HG02642 (cell line): ENCODE results near the gene AP1M2.

Experiments used
- ATAC-seq: cut with Tn5 transposase; IDR thresholded peaks from one replicate; pipeline ENCODE4 v1.9.1; 2021; ENCODE audit warnings: mild to moderate bottlenecking; ENCODE audit not compliant: unreplicated experiment, poor library complexity

AP1M2 gene

GRCh38 chr19:10587022-10587838, at the start of gene AP1M2:
Gene AP1M2 (minus strand): TSS chr19:10587312. CDS start chr19:10587231, 81 bp downstream.
- no peak for ATAC-seq

DNA sequence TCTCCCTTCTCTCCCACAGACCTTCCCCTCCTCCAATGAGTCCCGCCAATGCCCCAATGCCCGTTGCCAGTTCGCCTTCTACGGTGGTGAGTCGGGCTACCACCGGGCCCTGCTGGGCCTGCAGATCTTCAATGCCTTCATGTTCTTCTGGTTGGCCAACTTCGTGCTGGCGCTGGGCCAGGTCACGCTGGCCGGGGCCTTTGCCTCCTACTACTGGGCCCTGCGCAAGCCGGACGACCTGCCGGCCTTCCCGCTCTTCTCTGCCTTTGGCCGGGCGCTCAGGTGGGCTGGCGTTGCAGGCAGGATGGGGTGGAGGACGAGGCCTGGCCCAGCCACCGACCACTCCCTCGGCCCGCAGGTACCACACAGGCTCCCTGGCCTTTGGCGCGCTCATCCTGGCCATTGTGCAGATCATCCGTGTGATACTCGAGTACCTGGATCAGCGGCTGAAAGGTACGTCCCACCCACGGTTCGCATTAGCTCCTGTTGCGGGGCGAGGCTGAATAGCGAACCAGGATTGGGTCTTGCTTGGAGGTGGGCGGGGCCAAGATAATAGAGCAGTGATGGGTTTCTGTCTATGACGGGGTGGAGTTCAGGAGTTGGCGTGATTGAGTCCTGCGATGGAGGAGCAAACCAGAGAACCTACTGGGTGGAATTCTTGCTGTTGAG, 49.3 kb upstream of the AP1M2 start:
- ATAC-seq: no peak

DNA sequence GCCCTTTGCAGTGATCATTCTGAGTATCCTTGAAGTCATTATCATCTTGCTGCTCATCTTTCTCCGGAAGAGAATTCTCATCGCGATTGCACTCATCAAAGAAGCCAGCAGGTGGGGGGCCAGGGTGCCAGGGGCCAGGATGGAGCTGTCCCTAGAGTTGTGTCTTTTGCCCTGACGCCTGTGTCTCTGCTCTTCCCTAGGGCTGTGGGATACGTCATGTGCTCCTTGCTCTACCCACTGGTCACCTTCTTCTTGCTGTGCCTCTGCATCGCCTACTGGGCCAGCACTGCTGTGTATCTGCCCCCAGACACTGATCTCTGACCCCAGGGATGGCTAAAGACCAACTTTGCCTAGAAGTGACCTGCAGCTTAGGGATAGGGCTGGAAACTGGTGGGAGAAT, 47.9 kb upstream of the AP1M2 start:
- no peak for ATAC-seq

DNA sequence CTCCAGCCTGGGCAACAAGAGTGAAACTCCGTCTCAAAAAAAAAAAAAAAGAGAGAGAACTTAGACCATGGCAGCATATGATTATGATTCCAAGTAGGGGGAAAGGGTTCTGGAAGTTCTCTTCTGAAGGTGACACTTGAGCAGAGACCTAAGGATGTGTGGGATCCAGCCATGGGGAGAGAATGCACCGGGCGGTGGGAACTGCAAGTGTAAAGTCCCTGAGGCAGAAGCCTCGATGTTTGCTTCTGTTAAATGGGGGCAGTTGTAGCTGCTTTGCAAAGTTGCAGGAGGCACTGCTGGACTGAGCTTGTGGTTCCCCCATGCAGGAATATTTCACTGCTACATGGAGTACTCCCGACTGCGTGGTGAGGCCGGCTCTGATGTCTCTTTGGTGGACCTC, 47.3 kb upstream of the AP1M2 start:
- ATAC-seq: no peak

DNA sequence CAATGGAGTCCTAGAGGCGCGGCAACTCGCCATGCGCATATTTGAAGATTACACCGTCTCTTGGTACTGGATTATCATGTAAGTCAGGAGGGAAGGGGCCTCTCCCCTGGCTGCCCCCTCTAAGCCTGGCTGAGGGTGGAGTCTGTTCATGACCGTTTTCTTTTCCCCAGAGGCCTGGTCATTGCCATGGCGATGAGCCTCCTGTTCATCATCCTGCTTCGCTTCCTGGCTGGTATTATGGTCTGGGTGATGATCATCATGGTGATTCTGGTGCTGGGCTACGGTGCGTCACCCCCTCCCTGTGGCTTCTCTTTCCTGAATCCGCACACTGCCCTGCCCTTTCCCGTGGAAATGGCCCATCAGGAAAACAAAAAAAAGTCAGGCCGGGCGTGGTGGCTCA, 44.8 kb upstream of the AP1M2 start:
- no peak for ATAC-seq

DNA sequence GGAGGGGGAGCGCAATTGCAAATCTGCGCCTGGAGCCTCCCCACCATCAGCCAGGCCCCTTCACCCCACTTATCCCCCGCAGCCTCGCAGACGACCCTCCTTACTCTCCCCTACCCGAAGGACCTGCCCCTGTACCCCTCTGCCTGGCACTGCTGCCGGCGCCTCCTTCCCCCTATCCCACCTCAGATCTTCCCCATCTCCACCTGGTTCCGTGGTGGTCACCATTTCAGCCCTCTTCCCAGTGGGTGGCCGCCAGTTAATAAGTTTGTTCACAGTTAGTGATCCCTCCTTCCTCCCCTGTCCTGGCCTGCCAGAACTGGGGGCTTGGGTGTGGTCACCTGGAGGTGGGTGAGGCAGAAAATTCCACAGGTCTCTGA, 38.6 kb upstream of the AP1M2 start:
- no peak for ATAC-seq

GRCh38 chr19:10625003-10625761, 38.1 kb upstream of the AP1M2 start, which contains the start of gene SLC44A2:
Gene SLC44A2 (plus strand): TSS chr19:10625553. CDS start chr19:10625634, 81 bp downstream.
- no peak for ATAC-seq

- ATAC-seq: no peak
Measured at GRCh38 chr19:10624585-10624984, 37.5 kb upstream of the AP1M2 start.

- no peak for ATAC-seq
Measured at GRCh38 chr19:10621966-10622365, 34.9 kb upstream of the AP1M2 start.

DNA sequence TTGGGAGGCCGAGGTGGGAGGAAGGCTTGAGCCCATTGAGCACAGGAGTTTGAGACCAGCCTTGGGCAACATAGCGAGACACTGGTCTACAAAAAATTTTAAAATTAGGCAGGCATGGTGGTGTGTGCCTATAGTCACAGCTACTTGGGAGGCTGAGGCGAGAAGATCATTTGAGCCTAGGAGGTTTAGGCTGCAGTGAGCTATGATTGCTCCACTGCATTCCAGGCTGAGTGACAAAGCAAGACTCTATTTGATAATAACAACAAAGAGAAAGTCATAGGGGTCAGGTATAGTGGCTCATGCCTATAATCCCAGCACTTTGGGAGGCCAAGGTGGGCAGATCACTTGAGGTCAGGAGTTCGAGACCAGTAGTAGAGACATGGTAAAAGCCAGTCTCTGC, 33.7 kb upstream of the AP1M2 start:
- ATAC-seq: no peak

- no peak for ATAC-seq
Measured at GRCh38 chr19:10618846-10619245, 31.7 kb upstream of the AP1M2 start.

DNA sequence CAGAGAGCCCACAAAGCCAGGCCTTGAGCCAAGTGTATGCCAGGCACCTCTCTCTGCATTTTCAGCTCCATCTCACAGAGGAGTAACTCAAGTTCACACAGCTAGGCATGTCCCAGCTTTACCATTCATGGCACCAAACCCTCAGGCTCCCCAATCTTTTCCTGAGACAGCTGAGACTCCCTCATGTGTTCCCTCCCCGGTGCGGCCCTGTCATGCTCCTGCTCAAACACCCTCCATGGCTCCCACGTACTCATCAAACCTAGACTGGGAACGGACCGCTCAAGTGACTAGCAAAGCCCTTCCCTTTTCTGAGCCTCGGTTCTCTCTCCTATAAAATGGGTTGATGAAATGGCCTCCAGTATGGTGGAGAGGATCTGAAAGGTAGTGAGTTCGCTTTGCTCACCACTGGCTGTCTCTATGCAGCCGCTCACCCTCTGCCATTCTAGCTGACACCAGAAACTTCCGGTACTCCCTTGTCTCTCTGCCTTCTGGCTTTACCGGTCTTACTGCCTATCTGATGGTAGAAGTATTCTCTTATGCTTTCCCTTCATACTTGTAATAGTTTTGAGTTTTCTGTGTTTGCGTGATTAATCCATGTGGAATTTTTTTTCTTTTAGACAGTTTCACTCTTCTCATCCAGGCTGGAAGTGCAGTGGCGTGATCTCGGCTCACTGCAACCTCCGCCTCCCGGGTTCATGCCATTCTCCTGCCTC, 30.5 kb upstream of the AP1M2 start:
- ATAC-seq: no peak

DNA sequence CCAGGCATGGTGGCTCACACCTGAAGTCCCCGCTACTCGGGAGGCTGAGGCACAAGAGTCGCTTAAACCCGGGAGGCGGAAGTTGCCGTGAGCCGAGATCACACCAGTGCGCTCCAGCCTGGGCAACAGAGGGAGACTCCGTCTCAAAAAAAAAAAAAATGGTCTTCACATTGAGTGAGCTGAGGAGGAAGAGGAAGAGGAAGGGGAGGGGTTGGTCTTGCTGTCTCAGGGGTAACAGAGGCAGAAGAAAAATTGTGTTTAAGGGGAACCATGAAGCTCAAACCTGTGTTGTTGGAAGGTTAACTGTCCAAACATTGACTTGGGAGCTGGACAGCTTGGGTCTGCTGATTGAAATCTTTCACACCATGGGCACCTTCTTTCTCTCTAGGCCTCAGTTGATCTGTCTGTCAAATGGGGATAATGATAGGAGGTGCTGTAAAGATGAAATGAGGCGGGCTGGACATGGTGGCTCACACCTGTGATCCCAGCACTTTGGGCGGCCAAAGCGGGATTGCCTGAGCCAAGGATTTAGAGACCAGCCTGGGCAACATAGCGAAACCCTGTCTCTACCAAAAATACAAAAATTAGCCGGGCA, 28.4 kb upstream of the AP1M2 start:
- no peak for ATAC-seq

- ATAC-seq: no peak
Measured at GRCh38 chr19:10612499-10613119, 25.5 kb upstream of the AP1M2 start.

- no peak for ATAC-seq
Measured at GRCh38 chr19:10611907-10612306, 24.8 kb upstream of the AP1M2 start.

- ATAC-seq: peak; percentile 17
Measured at GRCh38 chr19:10604460-10604980, 17.4 kb upstream of the AP1M2 start.

GRCh38 chr19:10603873-10604459, 16.9 kb upstream of the AP1M2 start:
- peak; percentile 20 for ATAC-seq

DNA sequence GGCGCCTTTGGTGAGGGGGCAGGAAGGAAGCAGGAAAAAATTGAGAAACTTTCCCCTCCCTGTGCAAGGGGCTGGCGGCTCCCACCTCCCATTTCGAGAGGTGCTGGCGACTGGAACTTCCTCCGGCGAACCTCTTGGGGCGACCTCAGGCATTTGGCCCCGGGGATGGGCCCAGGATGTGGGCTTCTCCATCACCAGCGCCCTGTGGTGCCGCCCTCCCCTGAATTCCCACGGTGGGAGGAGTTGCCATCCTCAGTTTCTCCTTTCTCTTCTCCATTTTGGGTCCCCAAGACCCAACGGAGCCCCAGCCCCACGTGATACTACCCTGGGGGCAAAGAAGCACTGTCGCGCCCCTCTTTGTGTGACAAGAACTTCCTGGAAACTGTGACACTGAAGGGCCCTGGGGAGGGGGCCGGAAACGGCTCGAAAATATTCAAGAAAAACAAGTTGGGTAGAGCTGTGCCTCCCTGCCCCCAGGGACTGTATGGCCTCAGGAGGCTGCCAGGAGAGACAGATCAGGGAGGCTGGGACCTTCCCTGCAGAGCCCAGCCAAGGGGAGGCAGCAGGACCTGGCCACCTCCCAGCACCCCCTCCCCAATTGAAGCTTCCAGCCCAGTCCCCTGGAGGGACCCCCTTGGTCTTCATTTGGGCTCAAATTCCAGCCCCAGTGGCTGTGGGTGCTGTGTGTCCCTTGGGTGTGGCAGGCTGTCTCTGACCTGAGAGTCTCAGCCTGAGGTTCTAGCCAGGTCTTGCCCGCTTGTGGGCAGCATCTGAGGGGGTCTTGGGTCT, 16.2 kb upstream of the AP1M2 start:
- peak; percentile 35 for ATAC-seq
